NOMO-1 treated with dmso at 0.1 percent for 144 hours (cell line): ENCODE data around the gene EXOC7.

ENCODE experiments used
- DNase-seq: peaks from one replicate; lab custom pipeline; 2025; ENCODE audit not compliant: unreplicated experiment; lab: John Stamatoyannopoulos, UW

Gene EXOC7, protein sequence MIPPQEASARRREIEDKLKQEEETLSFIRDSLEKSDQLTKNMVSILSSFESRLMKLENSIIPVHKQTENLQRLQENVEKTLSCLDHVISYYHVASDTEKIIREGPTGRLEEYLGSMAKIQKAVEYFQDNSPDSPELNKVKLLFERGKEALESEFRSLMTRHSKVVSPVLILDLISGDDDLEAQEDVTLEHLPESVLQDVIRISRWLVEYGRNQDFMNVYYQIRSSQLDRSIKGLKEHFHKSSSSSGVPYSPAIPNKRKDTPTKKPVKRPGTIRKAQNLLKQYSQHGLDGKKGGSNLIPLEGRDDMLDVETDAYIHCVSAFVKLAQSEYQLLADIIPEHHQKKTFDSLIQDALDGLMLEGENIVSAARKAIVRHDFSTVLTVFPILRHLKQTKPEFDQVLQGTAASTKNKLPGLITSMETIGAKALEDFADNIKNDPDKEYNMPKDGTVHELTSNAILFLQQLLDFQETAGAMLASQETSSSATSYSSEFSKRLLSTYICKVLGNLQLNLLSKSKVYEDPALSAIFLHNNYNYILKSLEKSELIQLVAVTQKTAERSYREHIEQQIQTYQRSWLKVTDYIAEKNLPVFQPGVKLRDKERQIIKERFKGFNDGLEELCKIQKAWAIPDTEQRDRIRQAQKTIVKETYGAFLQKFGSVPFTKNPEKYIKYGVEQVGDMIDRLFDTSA

DNA sequence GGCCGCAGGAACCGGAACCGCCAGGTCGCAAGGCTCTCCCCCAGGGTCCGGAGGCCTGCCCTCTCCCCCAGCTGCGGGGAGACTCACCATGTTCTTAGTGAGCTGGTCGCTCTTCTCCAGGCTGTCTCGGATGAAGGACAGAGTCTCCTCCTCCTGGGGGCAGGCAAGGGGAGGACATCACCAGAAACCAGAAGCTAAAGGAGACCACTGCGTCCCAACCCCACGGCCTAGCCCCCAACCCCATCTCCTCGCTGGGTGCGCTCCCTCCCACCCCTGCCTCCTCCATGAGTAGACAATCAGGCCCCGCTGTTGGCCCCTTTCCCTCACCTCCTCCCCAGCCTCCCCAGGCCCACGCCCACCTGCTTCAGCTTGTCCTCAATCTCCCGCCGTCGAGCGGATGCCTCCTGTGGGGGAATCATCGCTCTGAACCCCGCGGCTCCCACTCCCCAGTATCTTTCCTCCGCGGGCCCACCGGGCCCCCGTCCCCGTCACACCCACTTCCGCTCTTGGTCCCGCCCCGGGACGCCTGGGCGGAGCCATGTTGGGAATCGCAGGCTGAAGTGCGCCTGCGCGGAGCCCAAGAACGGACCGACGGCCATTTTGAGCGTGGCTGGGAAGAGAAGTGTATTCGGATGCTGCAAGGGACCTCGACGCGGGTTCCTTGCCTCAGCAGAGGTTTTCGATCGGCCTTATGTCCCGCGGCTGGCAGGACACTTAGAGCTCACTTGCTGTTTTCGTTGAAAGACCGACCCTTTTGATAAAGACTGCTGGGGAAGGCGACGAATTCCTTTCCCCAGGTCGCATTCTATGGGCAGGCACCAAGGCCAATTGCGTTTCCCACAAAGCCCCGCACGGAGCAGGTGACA is at the start of gene EXOC7:
TSS of gene EXOC7 (minus strand) at position 514 of the 866 bp plus-strand sequence. CDS start at position 419, 95 bp downstream.
- DNase-seq = peak; percentile 92

DNA sequence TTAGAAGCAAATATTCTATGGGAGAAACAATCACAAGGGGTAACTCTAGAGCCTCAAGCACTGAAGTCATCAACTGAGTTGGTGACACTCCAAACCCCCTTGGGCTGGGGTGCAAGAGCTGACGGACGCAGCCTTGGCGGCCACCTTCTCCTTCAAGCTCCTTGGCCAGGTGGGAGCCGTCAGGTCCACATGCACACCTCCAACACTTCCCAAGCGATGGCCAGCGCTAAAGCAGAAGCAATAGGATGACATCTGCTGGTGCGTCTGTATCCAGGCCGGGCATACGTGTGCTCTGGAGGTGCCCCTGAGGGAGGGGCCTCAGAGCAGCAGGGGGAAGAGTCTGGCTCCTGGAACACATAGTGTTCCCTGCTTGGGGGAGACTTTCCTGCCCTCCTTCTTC is 49.6 kb upstream of the EXOC7 start:
- DNase-seq = no peak

DNA sequence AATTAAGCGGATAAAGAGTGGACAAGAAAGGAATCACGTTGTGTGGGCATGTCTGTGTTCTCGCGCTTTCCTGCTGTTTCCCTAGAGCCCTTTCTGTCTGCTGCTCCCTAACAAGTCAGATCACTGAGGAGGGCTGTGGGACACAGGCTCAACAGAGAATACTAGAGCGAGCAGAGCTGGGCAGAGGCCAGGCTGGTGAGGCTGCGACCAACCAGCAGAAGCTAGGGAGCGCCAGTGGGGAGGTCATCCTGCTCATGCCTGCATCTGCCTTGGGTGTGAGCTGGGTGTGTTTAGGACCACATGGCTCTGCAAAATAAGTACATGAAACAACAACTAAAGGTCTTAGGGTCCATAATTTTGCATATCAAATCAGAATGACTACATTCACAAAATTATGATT is 49.0 kb upstream of the EXOC7 start:
- DNase-seq = no peak

DNA sequence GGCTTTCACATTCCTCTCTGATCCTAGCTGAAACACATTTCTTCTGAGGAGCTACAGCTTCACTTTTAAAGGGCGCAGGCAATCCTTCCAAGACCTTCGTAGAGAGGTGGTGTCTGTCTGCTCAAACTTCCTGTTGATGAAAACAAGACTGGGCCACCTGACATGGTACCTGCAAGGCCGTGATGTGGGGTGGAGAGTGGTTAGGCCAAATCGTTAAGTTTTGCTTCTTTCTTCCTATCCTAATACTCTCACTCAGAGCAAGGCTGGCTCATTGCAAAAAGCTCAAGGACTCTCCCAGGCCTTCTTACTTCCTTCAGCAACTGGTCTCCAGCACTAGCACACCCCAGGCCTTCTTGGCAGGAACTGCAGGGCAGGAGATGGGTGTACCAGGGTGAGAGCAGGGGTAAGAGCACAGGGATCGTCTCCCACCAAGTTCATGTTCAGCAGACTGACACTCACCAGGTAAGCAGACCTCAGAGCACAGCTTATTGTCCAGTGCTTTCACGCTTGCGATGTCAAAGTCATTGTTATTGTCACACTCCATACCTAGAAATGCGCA is 48.4 kb upstream of the EXOC7 start:
- DNase-seq = no peak

DNA sequence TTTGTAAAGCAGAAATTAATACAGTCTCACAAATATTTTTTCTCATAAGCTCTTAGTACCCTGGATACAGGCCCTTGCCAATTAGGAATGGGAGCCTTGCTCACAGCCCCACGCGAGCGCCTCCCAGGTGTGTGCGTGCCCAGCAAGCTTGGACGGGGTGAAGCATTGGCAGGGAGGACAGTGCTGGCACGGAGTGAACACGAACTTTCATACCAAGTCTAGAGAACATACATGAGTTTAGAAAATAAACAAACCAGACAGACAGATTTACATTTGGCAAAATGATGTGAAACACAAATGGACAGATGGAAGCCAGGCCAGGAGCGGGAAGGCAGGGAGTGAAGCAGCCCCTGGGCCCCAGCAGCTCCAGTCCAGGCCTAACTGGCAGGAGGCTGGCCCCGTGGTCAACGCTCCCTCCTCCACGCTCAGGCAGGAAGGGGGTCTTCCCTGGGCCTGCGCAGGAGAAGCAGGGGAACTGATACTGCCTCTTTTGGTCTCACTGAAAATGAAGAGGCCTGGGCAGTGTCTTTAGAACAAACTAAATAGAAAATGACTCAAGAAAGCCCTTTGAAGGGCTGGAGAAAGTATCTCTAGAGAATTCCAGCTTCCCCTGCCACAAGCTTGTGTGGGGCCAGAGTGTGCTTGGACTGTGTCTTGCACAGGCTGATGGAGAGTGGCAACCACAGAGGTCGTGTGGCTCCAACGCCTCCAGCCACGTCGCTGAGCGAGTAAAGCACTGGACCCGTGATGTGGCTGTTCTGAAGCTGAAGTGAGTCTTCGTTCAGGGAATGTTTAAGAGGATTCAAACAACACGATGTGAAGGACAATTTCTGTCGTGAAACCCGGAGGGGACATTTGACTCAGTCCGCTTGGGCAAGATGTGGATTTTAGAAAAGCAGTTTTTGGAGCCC is 47.4 kb upstream of the EXOC7 start:
- no peak for DNase-seq

DNA sequence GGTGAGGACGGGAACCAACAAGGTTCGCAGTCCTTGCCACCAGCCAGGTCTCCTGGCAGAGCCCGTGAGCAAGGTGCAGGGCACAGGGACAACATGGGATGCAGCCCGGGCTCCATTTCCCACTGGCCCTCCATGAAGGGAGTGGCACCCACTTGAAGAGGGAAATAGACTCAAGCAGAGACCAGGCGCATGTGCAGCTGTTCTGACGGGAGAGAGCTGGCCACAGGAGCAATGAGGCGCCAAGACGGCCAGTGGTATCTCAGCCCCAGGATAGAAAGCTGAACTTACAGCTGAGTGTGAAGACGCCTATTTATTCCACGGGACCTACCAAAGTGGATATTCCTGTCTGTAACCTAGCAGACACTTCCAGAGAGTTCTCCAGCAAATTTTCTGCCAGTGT is 45.6 kb upstream of the EXOC7 start:
- no peak for DNase-seq

DNA sequence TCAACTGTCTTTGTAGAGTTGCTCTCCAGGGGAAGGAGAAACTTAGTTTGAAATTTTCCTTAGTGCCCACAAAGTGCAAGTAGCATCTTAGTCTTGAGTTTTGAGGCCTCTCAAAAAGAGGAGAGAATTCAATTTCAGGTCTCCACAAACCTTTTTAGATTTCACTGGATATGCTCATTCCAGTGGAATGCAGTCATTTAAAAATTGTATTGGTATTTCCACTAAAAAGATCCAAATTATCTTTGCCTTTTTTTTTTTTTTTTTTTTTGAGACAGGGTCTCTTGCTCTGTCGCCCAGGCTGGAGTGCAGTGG is 44.4 kb upstream of the EXOC7 start:
- DNase-seq = no peak

DNA sequence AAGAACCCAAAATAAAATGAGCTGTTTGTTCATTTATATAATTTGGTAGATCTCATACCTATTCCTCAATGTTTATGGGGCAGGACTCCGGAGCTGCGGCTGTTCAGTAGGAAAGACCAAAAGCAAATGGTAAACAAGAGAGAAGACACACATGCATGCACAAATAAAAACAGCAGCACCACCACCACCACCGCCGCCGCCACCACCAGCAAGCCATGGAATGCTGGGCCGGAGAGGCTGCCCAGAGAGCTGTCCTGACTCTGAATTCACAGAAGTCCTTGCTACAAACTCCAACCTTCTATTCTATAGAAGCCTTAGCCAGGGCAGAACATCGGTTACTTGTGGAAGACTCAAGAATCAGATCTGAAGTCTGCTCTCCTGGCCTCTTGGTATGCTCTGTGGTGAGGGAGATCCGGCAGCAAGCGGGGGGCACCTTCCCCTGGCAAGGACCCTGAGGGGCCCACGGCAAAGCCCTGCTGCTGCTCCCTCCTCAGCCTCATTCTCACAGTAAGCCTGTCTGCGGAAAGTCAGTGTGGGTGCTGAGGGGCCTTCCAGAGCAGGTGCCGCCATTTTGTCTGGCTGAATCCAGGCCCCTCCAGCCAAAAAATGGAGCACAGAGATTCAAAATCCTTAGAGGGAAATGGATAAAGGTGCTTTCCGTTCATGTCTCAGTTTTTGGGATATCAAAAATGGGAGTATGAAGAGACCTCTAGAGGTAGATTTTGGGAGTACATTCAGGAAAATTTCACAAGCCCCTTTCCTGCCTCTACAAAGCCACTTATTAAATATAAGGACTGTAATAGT is 43.8 kb upstream of the EXOC7 start:
- DNase-seq = no peak

DNA sequence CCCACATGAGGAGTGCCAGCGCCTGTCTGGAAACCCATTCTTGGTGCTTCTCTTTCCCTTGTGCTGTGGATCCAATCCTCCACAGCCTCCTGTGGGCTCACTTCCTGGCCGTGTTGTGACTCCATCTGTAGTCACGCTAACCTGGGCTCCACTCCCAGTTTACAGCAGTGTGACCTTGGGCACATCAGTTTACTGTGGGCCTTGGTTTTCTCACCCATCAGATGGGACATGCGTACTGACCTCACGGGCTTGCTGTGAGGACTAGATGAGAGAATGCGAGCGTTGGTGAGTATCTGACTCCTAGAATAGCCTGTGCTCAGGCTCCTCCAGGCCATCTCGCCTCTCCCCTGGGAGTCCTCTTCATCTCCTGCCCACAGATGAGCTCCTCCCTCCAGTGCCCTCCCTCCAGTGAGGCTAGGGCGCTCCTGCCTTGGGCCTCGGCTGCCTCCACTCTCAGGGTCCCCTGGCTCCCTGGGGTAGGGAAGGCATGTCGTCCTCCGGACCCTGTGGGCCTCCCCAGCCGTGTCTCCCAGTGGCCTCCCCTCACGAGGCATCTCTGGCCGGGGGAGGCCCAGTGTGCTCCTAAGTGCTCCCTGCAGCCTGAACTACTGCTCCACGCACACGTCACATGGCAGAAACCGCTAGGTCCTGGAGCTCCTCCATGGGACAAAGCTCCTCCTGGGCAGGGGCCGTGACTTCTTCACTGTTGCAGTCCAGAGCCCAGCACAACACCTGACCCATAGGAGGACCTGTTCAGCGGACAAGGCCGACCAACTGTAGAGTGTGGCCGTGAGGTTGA is 42.7 kb upstream of the EXOC7 start:
- DNase-seq = no peak

DNA sequence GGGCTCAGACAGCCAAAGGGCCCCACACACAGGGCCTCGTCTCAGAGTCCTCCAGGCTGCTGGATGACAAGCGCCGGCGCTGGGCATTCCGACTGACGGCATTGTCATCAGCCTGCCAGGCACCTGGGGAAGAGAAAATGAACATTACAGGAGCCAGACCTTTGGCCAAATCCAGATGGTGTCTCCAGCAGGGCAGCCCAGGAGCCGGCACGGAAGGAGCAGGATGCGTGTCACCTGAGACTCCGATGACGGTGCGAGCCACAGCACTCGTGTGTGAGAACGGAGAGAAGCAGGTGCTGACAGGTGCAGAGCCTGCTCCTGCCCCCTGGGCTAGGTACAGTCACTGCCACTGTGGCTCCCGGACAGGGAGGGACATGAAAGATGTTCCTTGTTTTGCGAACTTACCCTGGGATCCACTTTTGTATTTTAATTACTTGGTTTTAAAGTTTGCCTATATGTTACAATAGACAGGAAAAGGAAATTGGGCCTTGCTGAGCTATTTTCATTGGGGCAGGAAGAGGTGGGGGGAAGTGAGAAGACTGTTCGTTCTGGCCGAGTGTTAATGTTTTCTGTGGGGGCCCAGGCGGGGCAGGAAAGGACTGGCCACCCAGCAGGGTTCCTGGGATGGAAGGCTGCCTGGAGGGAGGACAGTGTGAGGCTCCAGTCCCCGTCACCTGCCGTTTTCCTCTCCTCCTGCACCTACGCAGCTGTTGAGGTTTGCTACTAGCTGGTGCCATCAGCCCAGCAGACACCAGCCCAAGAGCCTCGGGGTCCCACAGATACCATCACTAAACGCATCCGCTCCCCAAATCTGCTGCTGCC is 41.9 kb upstream of the EXOC7 start:
- peak; percentile 50 for DNase-seq

DNA sequence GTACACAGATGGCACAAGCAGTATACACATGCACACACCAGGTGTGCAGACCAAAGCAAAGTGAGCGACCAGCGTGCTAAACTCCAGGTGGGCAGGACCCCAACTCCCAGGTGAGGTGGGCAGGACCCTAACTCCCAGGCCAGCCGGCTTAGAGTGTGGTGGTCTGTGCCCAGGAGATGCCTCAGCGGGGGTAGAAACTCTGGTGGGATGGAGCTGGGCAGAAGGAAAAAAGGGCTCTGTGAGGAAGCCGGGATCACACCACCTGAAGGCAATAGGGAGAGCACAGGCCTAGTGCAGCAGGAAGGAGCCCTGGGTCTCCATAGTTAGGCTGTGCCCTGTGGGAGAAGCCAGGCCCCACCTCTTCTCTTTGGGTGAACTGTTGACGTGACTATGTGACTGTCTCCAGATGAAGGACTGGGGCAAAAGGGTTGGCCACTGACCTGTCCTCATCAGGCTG is 39.0 kb upstream of the EXOC7 start:
- no peak for DNase-seq

DNA sequence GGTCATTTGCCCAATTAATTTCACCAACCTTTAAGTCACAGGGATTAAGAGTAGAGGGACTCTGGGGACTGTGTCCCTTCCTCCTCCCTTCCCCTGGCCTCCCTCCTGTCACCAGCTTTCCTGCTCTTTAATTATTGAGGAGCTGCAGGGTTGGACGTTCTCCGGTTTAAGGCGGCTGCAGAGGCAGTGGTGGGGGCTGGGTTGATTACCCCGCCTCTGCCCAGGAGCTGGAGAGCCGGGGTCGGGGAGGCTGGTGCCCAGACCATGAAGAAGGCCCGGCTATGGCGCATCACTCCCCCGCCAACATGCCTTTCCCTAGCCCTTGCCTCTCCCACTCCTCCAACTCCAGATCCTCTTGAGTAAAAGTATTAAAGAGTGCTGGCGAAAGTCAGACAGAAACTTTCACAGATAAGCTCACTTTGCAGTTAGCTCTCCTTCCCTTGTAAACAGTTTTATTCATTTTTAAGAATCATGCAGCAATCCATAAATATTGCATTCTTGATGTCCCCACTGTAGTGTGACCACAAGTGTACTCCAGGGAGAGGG is 38.5 kb upstream of the EXOC7 start:
- DNase-seq = no peak

DNA sequence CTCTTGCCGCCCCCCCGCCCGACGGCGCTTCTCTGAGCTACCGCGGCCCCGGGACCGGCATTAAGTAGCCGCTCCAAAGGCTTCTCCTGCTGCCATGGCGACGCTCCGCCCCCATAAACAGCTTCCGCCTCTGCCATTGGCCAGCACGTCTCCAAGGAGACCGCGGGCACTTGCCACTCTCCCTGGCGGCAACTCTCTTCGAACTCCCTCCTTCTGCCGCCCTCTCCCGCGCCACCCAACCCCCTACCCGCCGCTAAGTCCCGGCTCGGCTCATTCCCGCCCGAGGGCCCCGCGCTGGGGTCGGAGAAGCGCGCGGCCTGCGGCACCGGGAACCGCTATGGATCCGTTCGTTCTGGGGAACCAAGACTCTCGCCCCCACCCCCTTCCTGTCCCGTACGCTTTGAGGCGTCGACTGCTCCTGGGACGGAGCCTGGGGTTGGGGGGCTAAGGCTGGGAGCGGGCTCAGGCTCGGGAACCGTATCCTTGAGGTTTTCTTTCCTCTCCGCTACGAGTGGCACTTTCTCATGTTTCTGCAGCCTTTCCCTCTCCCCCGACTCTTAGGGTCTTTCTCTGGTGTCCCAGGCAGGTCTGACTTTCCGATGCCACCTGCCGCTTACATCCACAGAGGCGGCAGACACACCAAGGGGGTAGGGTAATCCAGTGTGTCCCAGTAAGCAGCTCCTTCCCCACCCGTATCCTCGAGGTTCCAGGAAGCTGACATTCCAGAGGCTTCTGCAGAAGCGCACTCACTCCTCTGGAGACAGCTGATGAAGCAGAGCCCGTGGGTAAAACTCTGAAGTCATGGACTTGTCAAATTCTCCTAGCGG is 37.8 kb upstream of the EXOC7 start, which contains the start of gene FOXJ1:
TSS of gene FOXJ1 (minus strand) at position 34 of the 827 bp plus-strand sequence. CDS start 850 bp downstream, outside the sequence.
- peak; percentile 81 for DNase-seq

DNA sequence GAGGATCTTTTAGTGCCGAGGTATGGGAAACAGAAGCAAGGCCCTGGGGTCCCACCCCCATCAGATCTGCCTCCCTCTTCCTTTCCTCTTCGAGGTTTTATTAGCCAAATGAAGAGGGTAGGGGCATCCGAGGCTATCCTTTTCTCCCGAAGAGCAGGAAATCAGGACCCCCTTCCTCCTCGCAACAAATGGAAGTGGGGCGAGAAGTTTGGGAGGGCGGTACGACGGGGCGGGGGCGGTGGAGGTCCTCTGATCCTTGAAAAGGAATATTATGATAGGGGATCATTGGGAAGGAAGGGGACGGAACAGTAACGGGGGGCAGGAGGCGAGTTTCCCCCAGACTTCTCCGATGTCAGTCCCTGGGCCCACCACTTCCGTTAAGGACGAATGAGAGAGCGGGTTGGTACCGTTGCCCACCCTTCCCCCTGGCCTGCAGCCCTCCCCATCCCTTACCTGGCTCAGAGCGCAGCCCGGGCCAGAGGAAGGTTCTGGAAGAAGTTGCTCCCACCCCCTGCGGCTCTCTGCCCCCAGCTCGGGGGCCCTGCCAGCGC is 37.1 kb upstream of the EXOC7 start:
- no peak for DNase-seq

DNA sequence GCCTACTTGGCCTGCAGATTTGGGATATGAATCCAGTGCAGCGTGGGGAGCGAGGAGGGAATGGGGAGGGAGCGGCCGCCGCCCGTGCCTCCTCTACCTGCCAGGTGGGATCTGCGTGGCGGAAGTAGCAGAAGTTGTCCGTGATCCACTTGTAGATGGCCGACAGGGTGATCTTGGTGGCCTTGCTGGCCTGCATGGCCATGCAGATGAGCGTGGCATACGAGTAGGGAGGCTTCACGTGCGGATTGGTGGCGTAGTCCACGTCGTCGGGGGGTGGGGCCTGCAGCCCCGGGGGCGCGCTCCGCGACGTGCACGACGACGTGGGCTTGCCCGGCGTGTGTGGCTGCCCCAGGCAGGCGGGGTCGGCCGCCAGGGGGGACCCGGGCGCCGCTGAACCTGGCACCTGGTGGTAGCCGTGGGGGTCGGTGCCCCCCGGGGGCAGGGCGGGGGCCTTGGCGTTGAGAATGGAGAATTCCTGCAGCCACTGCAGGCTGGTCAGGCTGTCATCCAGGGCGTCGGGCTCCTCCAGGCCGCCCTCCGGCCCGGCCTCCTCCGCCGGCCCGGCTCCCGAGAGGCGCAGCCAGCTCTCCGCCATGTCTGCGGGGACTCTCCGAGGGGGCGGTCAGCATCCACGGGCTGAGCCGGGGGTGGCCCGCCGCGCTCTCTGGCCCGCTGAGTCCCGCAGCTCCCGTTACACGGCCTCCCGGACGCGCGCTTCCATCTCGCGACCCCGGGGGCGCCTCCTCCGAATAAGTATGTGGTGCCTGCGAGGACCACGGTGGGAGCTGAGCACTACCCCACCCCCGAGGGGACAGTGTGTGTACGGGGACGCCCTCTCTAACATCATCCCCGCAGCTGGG is 36.4 kb upstream of the EXOC7 start:
- no peak for DNase-seq
